Ascending aorta (tissue), 2 donors: ENCODE results near the gene TMEM256. TPM values are rescaled to one million over a fixed set of nuclear protein-coding genes. Genes with fewer than 3 reads are reported as not detected.
A peak's percentile ranks its signal among the peaks of the same experiment; 100 is the strongest.

Source experiments
- DNase-seq, 2 donors: peaks; one replicate each; pipeline ENCODE4 v3.0.0-alpha.2; 2019; ENCODE audit warnings: low spot score in 2 of 2
- H3K27ac ChIP-seq, 2 donors: fragments of 200-600 bp; sonication (generic); one replicate each; pipeline ENCODE4 v1.5.1; 2016 to 2017; ENCODE audit warnings: mild to moderate bottlenecking in 1 of 2
- H3K27me3 ChIP-seq: fragments of 200-600 bp; sonication (generic); one replicate; pipeline ENCODE4 v1.5.1; 2017
- H3K36me3 ChIP-seq, 2 donors: fragments of 200-600 bp; sonication (generic); one replicate each; pipeline ENCODE4 v1.5.1; 2016
- H3K4me1 ChIP-seq, 2 donors: fragments of 200-600 bp; sonication (generic); one replicate each; pipeline ENCODE4 v1.5.1; 2016 to 2017; ENCODE audit warnings: mild to moderate bottlenecking in 1 of 2
- H3K4me3 ChIP-seq, 2 donors: fragments of 200-600 bp; sonication (generic); one replicate each; pipeline ENCODE4 v1.5.1; 2016 to 2017; ENCODE audit warnings: mild to moderate bottlenecking in 1 of 2
- H3K9me3 ChIP-seq, 2 donors: fragments of 200-600 bp; sonication (generic); one replicate each; pipeline ENCODE4 v1.5.1; 2016
- CTCF ChIP-seq, 3 experiments: fragments of 200-600 bp in 2 of 3; fragments of 450-650 bp in 1 of 3; sonication (generic) in 2 of 3; IDR thresholded peaks; one replicate each; pipeline ENCODE4 v1.5.1; 2016 to 2019; ENCODE audit warnings: antibody characterized with exemption in 3 of 3, mild to moderate bottlenecking in 1 of 3, moderate library complexity in 1 of 3
- intact Hi-C: fragments of 100-400 bp; cut with DNase I; formaldehyde crosslinking; loops from one replicate; pipeline ENCODE4 v1.15.1; 2023
- total RNA-seq: library from RNA; depleted of rRNA; stranded (reverse); fragments of >200 nt; gene quantifications from one replicate; pipeline ENCODE4 v1.1.0, GENCODE V29; 2016

Gene TMEM256
- total RNA-seq, 1 donor from 2014 or later = 241 TPM

- Histone ChIP-seq H3K4me3 (peak within 1 kb of the TSS; percentile 51 to 69), H3K27ac (no peak within 1 kb of the TSS), H3K4me1 (peaks cover 18 to 39% of the 10 kb centered on the region in 2 donors), H3K36me3 (no peaks in the 10 kb centered on the region), H3K9me3 (no peaks in the 10 kb centered on the region), H3K27me3 (peaks cover 14% of the 10 kb centered on the region)
- DNase-seq = no peak
- TF ChIP-seq CTCF (IDR thresholded peaks at IDR 0.05) = no peak
- intact Hi-C loops = no loop called here
Measured at GRCh38 chr17:7439462-7440112, 35.7 kb upstream of the TMEM256 start, which contains the start of gene FGF11. Gene FGF11 (plus strand): TSS chr17:7439512. CDS start chr17:7439621, 109 bp downstream.

GRCh38 chr17:7438656-7439460 lies 35.0 kb upstream of the TMEM256 start:
- Histone ChIP-seq H3K27ac (no peak overlapping the region), H3K27me3 (peaks cover 14% of the 10 kb centered on the region), H3K9me3 (no peaks in the 10 kb centered on the region), H3K4me1 (peaks cover 18 to 36% of the 10 kb centered on the region in 2 donors), H3K4me3 (peak overlapping the region; percentile 51 to 69), H3K36me3 (no peaks in the 10 kb centered on the region)
- intact Hi-C loops = loop anchor here (1.0 kb wide), 1 partner anchor 83 kb away; no protein-coding TSS in a partner anchor
- DNase-seq = no peak
- TF ChIP-seq CTCF (IDR thresholded peaks at IDR 0.05) = no peak

- H3K27me3 ChIP-seq = peaks cover 14% of the 10 kb centered on the region
- H3K4me1 ChIP-seq = peaks cover 18 to 36% of the 10 kb centered on the region in 2 donors
- H3K36me3 ChIP-seq = no peaks in the 10 kb centered on the region
- peak overlapping the region; percentile 45 to 69 for H3K4me3 ChIP-seq
- no peak for DNase-seq
- intact Hi-C loops = loop anchor here (1.0 to 2.0 kb wide), 4 partner anchors 17 to 123 kb away; partner anchors contain the start of genes POLR2A and SENP3
- H3K27ac ChIP-seq = peak overlapping the region in 1 of 2 donors; percentile 25
- TF ChIP-seq CTCF (IDR thresholded peaks at IDR 0.05) = no peak
- no peaks in the 10 kb centered on the region for H3K9me3 ChIP-seq
Measured at GRCh38 chr17:7437950-7438614, 34.2 kb upstream of the TMEM256 start.

GRCh38 chr17:7437369-7437863 lies 33.5 kb upstream of the TMEM256 start:
- intact Hi-C loops = loop anchor here (1.0 to 2.0 kb wide), 3 partner anchors 17 to 123 kb away; partner anchors contain the start of genes POLR2A and SENP3
- Histone ChIP-seq H3K27ac (peak overlapping the region in 1 of 2 donors; percentile 45), H3K4me1 (peaks cover 18 to 36% of the 10 kb centered on the region in 2 donors), H3K9me3 (no peaks in the 10 kb centered on the region), H3K4me3 (peak overlapping the region; percentile 45 to 69), H3K36me3 (no peaks in the 10 kb centered on the region), H3K27me3 (peaks cover 14% of the 10 kb centered on the region)
- TF ChIP-seq CTCF (IDR thresholded peaks at IDR 0.05) = no peak
- no peak for DNase-seq
